Measurements from ENCODE around the gene PPP1R27.

PPP1R27 gene

GRCh38 chr17:81860756-81861568, 26.1 kb upstream of the PPP1R27 start:
- DNase-seq: peak; percentile 98

- no peak for DNase-seq
These were observed 25.3 kb upstream of the PPP1R27 start, which contains the start of gene P4HB for GRCh38 chr17:81859906-81860755. P4HB (minus strand) TSS chr17:81860535; CDS start chr17:81860471, 64 bp downstream.

GRCh38 chr17:81858967-81859905, 24.4 kb upstream of the PPP1R27 start:
- DNase-seq: no peak

GRCh38 chr17:81858170-81858966, 23.5 kb upstream of the PPP1R27 start:
- DNase-seq: no peak

GRCh38 chr17:81854974-81855774, 20.3 kb upstream of the PPP1R27 start:
- DNase-seq: no peak

GRCh38 chr17:81852237-81852636, 17.4 kb upstream of the PPP1R27 start:
- DNase-seq: no peak

GRCh38 chr17:81851423-81851822, 16.6 kb upstream of the PPP1R27 start:
- DNase-seq: no peak

GRCh38 chr17:81849457-81849856, 14.6 kb upstream of the PPP1R27 start:
- DNase-seq: no peak

- no peak for DNase-seq
These were observed 12.2 kb upstream of the PPP1R27 start for GRCh38 chr17:81846743-81847689.

- DNase-seq: no peak
These were observed 11.3 kb upstream of the PPP1R27 start for GRCh38 chr17:81845881-81846742.

- no peak for DNase-seq
These were observed 10.5 kb upstream of the PPP1R27 start for GRCh38 chr17:81845361-81845760.

- DNase-seq: no peak
These were observed 10.0 kb upstream of the PPP1R27 start for GRCh38 chr17:81844887-81845286.

- DNase-seq: no peak
These were observed 9.5 kb upstream of the PPP1R27 start for GRCh38 chr17:81844327-81844851.

- DNase-seq: no peak
These were observed 9.0 kb upstream of the PPP1R27 start for GRCh38 chr17:81843713-81844326.

GRCh38 chr17:81842725-81843504, 8.1 kb upstream of the PPP1R27 start:
- no peak for DNase-seq

GRCh38 chr17:81842378-81842724, 7.5 kb upstream of the PPP1R27 start:
- no peak for DNase-seq

- DNase-seq: no peak
These were observed 7.0 kb upstream of the PPP1R27 start for GRCh38 chr17:81841866-81842265.

Measured in activated naive CD4-positive, alpha-beta T cell treated with anti-CD3 and anti-CD28 coated beads, Interleukin-2, amount 50 U/mL, for 16 hours (primary cell).